Bronchus fibroblast of lung (primary cell): ENCODE results near the gene LMBRD2. TPM values are rescaled to one million over a fixed set of nuclear protein-coding genes. Genes with fewer than 3 reads are reported as not detected.

Source experiments
- total RNA-seq: library from RNA; depleted of rRNA; stranded (reverse); fragments of >200 nt; gene quantifications from 2 replicates; pipeline ENCODE4 v1.2.3, GENCODE V29; 2015

Gene LMBRD2
- 3.6 and 4.5 TPM in 2 replicates for total RNA-seq

GRCh38 chr5:36151434-36152323 lies at the start of gene LMBRD2, which contains the start of gene SKP2:
Gene LMBRD2, minus strand, starts transcription at chr5:36151887. Its CDS starts 8,538 bp downstream, at chr5:36143349.
Gene SKP2, plus strand, starts transcription at chr5:36152111. Its CDS starts 152 bp downstream, at chr5:36152263.

GRCh38 chr5:36066540-36067210 lies 85.0 kb downstream of the LMBRD2 start, which contains the start of gene UGT3A2:
Gene UGT3A2, minus strand, starts transcription at chr5:36066882. Its CDS starts 93 bp downstream, at chr5:36066789.

Other genes starting within 250 kb of the LMBRD2 start
- gene CAPSL, start 213.3 kb downstream of the LMBRD2 start, total RNA-seq: 0.30 and 1.3 TPM in 2 replicates
- not detected in 2 replicates for gene UGT3A1, start 160.5 kb downstream of the LMBRD2 start, total RNA-seq
- gene UGT3A2, start 85.0 kb downstream of the LMBRD2 start, total RNA-seq: not detected in 2 replicates
- 27.7 and 35.1 TPM in 2 replicates for gene SKP2, start 224 bp upstream of the LMBRD2 start, total RNA-seq
- 14.7 and 17.7 TPM in 2 replicates for gene NADK2, start 90.0 kb upstream of the LMBRD2 start, total RNA-seq
- not detected in 2 replicates for gene RANBP3L, start 150.0 kb upstream of the LMBRD2 start, total RNA-seq